Measurements from ENCODE around the gene NDE1.
"Not testable (repeated sequence)": the region's sequence is repeated elsewhere in the genome, so short reads cannot be mapped to it uniquely, and the experiment has no call there.

DNA sequence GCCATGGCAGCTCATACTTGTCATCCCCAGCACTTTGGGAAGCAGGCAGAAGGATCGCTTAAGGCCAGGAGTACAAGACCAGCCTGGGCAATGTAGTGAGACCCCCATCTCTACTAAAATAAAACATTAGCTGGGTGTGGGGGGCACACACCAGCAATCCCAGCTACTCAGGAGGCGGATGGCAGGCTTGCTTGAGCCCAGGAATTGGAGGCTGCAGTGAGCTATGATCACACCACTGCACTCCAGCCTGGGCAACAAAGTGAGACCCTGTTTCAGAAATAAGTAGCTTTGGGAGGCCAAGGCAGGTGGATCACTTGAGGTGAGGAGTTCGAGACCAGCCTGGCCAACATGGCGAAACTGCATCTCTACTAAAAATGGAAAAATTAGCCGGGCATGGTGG lies 77.7 kb downstream of the NDE1 start:
- TF ChIP-seq CTCF, POLR2A (IDR thresholded peaks at IDR 0.05): not testable (repeated sequence)
